ENCODE results near the gene MB.
A peak's percentile ranks its signal among the peaks of the same experiment; 100 is the strongest.

Gene MB

DNA sequence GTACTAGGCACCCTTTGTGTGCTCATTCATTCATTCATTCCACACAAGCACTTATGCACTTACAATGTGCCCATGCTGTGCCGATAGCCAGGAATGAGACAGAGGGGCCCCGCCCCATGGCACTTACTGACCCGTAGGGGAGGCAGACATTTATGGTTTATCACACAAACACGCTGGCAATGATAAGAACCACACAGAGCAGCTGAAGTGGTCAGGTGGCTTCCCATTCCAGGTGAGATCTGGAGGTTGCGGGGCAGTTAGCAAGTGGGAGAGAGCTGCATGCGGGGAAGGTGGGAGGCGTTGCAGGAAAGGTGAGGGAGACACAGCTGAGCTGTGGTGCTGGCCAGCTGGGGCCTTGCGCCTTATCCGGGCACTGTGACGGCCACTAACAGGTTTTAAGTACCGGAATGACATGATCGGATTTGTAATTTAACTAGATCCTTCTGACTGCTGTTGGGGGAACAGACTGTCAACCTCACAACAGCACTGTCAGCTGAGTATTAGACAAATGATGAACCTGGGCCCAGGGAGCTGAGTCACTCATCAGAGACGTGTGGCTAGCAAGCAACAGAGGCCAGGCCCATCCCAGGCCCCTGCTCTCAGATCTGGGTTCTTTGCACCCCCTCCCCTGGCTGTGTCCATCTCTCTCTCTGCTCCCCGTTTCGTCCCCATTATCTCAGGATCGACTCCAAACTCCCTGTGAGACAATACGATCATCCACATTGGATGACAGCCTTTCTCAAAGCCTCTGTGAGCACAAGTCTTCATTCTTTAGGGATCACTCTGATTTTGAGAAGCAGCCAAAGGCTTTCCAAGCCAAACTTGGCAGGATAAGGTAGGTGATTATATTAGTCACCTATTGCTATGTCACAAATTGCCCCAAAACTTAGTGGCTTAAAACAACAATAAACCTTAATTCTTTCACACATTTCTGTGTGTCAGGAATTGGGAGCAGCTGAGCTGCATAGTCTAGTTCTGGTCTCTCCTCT lies 48.1 kb downstream of the MB start:
- DNase-seq: no peak

DNA sequence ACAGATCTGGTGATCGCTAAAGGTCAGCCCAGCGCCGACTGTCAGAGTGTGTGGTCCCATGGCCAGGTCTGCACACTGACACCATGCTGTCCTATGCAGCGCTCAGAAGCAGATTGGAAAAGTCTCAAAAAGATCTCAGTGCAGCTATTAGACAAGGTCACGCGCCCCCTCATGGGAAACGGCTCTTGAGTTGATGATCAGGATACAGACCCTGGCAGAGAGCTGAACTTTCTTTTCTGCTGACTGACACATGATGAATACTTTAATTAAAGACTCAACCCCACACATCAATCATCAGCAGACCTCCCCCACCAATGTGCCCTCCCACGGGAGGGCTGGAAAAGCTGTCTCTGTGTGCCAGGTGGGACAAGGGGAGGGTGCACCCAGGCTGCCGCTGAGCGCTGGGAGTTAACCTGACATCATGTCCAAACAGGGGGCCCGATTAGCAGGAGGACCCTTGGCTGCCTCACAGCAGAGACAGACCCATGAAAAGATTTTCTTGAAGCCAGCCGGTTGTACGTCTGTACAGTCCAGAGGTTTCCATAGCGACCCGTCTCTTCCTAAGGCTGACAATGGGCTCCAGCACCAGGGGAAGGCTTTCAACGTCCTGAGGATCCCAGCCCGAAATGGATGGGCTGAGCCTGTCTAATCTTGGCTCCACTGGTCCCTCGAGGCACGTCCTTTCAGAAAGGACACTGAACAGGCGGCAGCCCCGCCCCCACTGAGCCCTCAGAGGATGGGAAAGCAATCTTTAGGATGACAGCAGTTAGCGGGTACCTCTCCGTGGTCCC lies 49.6 kb downstream of the MB start:
- no peak for DNase-seq

DNA sequence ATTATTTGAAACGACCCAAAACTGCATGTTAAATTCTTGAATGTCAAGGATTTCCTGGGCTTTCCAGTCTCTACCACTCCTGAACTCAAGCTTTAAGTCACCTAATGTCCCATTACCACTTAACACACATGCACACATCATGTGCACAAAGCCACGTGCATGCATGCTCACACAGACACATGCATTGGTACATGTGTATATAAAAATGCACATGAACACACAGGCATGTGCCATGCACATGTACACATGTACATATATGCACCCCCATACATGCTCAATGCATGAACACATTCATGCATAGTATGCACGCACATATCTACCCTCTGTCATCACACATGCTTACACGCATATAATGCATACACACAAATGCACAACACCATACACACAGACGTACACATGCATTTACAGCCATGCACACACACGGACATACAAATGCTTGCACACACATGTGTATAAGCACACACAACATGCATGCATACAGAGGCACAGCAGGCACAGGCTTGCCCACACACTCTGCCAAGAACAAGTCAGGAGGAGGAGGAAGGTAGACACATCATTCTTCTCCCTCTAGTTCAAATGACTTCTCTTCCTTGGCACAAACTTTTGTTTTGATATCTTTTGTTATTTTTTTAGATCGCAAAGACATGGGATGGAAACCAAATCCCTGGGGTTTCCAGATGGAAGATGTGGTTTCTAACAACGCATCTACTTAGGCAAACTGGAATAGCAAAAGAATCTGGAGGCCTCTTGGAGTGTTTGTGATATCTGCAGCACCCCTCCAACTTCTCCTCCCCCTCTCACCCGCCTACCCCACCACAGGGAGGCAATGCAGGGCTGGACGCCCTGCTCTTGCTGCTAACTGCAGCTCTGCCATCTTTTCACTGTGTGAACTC lies 51.9 kb downstream of the MB start:
- DNase-seq: no peak

DNA sequence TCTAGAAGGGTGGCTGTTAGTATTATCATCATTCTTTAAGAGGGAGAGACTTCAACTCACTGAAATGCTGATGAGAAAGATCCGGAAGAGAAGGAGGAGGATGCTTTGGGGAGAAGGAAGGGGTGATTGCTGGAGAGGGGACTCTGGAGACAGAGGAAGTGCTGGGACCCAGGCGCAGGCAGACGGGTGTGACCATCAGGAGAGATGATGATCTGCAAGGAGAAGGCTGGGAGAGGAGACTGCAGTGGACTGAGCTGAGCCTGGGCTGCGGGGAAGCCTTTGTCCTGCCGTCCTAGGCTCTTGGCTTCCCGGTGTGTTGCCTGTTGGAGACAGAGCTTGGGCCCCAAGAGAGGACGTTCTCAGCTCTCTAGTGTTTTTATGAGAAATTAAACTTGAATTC lies 53.9 kb downstream of the MB start:
- no peak for DNase-seq

DNA sequence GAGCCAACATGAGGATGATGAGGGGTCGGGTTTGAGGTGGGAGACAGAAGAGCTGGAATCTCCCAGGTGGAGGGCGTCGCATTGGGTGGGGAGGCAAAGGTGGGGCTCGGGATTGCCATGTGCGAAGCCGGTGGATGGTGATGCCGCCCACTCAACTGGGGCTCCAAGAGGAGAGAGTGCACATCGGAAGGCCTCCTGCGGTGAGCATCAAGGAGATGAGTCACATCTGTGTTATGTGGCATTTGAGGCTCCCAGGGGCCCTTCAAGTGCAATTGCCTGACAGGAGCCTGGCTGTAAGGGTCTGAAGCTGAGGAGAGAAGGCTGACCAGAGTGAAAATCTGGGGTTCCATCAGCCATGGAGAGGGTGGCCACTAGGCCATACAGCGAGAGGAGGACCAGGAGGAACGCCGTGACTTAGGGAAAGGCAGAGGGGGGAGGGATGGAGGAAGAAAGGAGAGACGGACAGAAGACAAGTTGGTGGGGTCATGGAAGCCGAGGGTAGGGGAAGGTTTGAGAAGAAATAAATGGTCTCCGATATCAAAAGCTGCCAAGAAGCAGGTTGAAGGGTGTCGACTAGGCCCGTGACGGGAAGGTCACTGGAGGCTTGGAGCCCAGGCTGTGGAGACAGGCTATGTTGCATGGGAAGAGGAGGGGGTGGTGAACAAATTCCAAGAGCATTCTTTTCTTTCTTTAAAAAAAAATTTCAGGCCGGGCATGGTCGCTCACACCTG lies 55.2 kb downstream of the MB start:
- peak; percentile 20 for DNase-seq

DNA sequence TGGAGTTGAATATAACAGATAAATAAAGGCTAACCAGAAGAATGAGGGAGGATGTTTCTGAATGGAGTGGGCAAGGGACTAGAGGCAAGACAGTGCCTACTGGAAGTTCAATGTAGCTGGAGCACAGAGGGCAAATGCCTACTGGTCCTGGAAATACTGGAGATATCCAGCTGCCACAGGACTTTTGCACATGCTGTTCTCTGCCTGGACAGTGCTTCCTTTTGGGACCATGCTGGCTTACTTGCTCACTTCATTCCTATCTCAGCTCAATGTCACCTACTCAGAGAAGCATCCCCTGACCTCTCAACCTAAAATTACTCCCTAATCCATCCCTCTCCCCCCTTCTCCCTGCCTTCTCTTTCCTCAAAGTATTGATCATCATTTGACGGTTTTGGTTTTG lies 56.3 kb downstream of the MB start:
- DNase-seq: no peak

DNA sequence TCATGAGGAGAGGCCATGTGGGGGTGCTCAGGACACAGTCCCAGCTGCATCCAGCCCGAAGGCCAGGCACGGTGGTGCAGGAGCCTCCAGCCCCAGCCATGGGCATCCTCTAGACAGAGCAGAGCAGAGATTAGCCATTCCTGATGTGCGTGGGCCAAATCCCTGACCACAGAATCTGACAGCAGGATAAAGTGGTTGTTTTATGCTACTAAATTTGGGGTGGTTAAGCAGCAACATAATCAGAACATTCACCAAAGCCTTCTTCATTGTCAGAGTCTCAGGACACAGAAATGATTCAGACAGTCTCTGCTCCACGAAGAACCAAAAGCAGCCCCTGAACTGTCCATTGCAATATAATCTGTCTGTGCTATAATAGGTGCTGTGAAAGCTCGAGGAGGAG lies 56.8 kb downstream of the MB start:
- DNase-seq: no peak

DNA sequence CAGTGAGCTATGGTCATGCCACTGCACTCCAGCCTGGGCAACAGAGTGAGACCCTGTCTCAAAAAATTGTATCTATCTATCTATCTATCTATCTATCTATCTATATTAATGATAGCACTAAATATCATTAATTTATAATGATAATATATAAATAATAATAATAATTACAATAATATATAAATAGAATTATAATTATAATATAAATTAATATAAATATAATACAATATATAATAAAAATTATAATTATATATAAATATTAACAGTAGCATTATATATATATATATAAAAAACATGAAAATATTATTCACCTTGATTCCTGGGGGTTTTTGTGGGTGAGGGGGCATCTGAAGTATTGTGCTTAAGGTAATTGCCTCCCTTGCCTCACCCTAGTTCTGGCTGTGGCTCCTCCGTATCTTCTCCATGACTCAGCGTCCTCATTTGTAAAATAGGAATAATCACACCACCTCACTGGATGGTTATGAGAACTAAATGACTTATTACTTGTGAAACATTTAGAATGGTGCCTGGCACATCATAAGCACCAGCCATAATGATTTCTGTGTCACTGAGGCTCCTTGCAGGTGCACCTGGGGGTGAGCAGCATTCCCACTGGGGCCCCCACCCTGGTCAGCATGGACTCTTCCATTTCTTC lies 57.6 kb downstream of the MB start:
- no peak for DNase-seq

DNA sequence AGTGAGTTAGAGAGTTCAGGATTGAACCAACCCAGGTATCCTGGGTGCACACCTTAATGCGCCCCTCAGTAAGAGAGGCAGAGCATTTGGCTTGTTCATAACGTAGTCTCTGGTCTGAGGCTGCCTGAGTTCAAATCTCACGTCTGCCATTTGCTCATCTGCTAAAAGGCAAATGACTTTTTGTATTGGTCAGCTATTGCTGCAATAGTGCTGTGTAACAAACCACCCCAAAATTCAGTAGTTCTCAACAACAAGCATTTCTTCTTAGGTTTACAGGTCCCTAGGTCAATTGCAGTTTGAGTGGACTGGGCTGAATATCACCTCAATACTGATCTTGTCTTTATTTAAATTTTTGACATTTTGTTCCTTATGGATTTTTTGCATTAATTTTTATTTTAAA lies 58.4 kb downstream of the MB start:
- DNase-seq: no peak

DNA sequence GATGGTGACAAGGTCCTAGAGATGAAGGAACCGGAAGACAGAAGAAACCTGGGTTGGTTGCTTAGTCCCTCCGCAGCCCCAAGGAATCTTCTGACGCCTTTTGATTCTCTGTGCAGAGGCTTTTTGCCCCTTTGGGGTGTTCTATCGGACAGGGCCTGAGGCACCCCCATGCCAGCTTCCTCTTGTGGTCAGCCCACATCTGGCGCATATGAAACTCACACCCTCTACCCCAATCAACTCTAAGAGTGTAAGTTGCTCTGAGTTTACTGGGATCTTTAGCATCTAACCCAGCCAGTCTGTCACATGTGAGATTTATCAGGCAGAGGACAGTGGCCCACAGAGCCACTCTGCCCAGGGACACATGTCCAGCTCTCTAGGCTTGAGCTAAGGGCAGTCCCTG lies 59.1 kb downstream of the MB start:
- no peak for DNase-seq

Measured in activated CD4-positive, alpha-beta T cell treated with anti-CD3 and anti-CD28 coated beads, Interleukin-10, Interleukin-2, amounts not matched to agents 100 ng/mL and 50 ng/mL, durations not matched to agents 16 hours and 8 hours (primary cell).